ENCODE results near the gene GARIN5B. TPM values are rescaled to one million over a fixed set of nuclear protein-coding genes. Genes with fewer than 3 reads are reported as not detected.
A peak's percentile ranks its signal among the peaks of the same experiment; 100 is the strongest.
"Not testable (repeated sequence)": the region's sequence is repeated elsewhere in the genome, so short reads cannot be mapped to it uniquely, and the experiment has no call there.

Gene GARIN5B
- polyA plus RNA-seq, 1 donor from 2014 or later, result not detected

- H3K27me3 ChIP-seq (ENCODE audit: insufficient read depth, low read depth, low read length); H3K9me3 ChIP-seq (ENCODE audit: low read length); H3K36me3 ChIP-seq (ENCODE audit: insufficient read depth, low read length); H3F3A ChIP-seq (ENCODE audit: insufficient read depth, low read length, poor library complexity, severe bottlenecking); H4K20me1 ChIP-seq (ENCODE audit: insufficient read depth); H3K9me2 ChIP-seq (ENCODE audit: insufficient read depth, low read length): not testable (repeated sequence)
- Histone ChIP-seq H3K4me3 (ENCODE audit: low read length) (peak within 1 kb of the TSS; percentile 90), H2AFZ (ENCODE audit: low read depth, low read length) (peak within 1 kb of the TSS; percentile 85), H3K9ac (ENCODE audit: low read length) (peak within 1 kb of the TSS; percentile 91), H3K27ac (ENCODE audit: low read length) (peak within 1 kb of the TSS; percentile 99), H3K4me2 (ENCODE audit: low read length) (peak within 1 kb of the TSS; percentile 79), H3K79me2 (replicated peaks; ENCODE audit: insufficient read depth, low read length) (peaks cover 21% of the 10 kb centered on the region)
- TF ChIP-seq RAD21 (conservative IDR thresholded peaks at IDR 0.05), result peak; percentile 51
- TF ChIP-seq CTCF (IDR thresholded peaks at IDR 0.05; ENCODE audit: poor library complexity, severe bottlenecking), result peak; percentile 14
- peak; percentile 92 for TF ChIP-seq TAF1 (IDR thresholded peaks at IDR 0.05; ENCODE audit: low read depth)
- TF ChIP-seq REST (IDR thresholded peaks at IDR 0.05; ENCODE audit: borderline replicate concordance), result peak; percentile 96
- peak; percentile 96 for TF ChIP-seq POLR2AphosphoS5 (IDR thresholded peaks at IDR 0.05)
- TF ChIP-seq SMC3 (conservative IDR thresholded peaks at IDR 0.05; ENCODE audit: poor library complexity), result peak; percentile 65
Measured at GRCh38 chr19:55407550-55407799, 44.4 kb upstream of the GARIN5B start, which contains the start of gene UBE2S. TSS of gene UBE2S (minus strand) at chr19:55407788. CDS start at chr19:55407589, 199 bp downstream.

- Histone ChIP-seq H3K36me3 (ENCODE audit: insufficient read depth, low read length) (no peaks in the 10 kb centered on the region), H3F3A (ENCODE audit: insufficient read depth, low read length, poor library complexity, severe bottlenecking) (peaks cover 4% of the 10 kb centered on the region), H2AFZ (ENCODE audit: low read depth, low read length) (no peak overlapping the region), H3K27ac (ENCODE audit: low read length) (peak overlapping the region; percentile 99), H3K4me2 (ENCODE audit: low read length) (peak overlapping the region; percentile 62), H3K9me3 (ENCODE audit: low read length) (no peaks in the 10 kb centered on the region), H4K20me1 (ENCODE audit: insufficient read depth) (no peaks in the 10 kb centered on the region), H3K79me2 (replicated peaks; ENCODE audit: insufficient read depth, low read length) (peaks cover 21% of the 10 kb centered on the region), H3K27me3 (ENCODE audit: insufficient read depth, low read depth, low read length) (no peaks in the 10 kb centered on the region), H3K9me2 (ENCODE audit: insufficient read depth, low read length) (no peaks in the 10 kb centered on the region), H3K4me3 (ENCODE audit: low read length) (peak overlapping the region; percentile 90), H3K9ac (ENCODE audit: low read length) (peak overlapping the region; percentile 91)
- no peak for TF ChIP-seq SMC3 (conservative IDR thresholded peaks at IDR 0.05; ENCODE audit: poor library complexity)
- TF ChIP-seq MXI1 (conservative IDR thresholded peaks at IDR 0.05; ENCODE audit: poor library complexity, severe bottlenecking), result no peak
- TF ChIP-seq POLR2AphosphoS5 (IDR thresholded peaks at IDR 0.05), result no peak
- no peak for TF ChIP-seq RAD21 (conservative IDR thresholded peaks at IDR 0.05)
- no peak for TF ChIP-seq EP300 (conservative IDR thresholded peaks at IDR 0.05; ENCODE audit: poor library complexity, severe bottlenecking)
- TF ChIP-seq TAF1 (IDR thresholded peaks at IDR 0.05; ENCODE audit: low read depth), result no peak
- no peak for TF ChIP-seq CTCF (IDR thresholded peaks at IDR 0.05; ENCODE audit: poor library complexity, severe bottlenecking)
- TF ChIP-seq EZH2 (IDR thresholded peaks at IDR 0.05; ENCODE audit: borderline replicate concordance, insufficient read depth, low read length, poor library complexity, severe bottlenecking), result no peak
- TF ChIP-seq REST (IDR thresholded peaks at IDR 0.05; ENCODE audit: borderline replicate concordance), result no peak
Measured at GRCh38 chr19:55406826-55407549, 43.9 kb upstream of the GARIN5B start.
